ENCODE results near the gene ITGA3. TPM values are rescaled to one million over a fixed set of nuclear protein-coding genes. Genes with fewer than 3 reads are reported as not detected.

Gene ITGA3
- 100 to 1,000 TPM; 145 to 246 (median 172) TPM for total RNA-seq

GRCh38 chr17:50055426-50056216, at the start of gene ITGA3:
TSS of gene ITGA3 (plus strand) at chr17:50056110. CDS start at chr17:50056440, 330 bp downstream.
- intact Hi-C loops (cut with DNase I): no loop called here
- peak in 2 of 6 experiments; percentile 4 to 21 for TF ChIP-seq CTCF (IDR thresholded peaks at IDR 0.05)
- peak; percentile 54 to 83 for TF ChIP-seq POLR2A (IDR thresholded peaks at IDR 0.05)
- DNase-seq: peak; percentile 93 to 94

GRCh38 chr17:50009282-50009681, 46.6 kb upstream of the ITGA3 start:
- Histone ChIP-seq H3K9me3 (no peaks in the 10 kb centered on the region), H3K4me1 (no peaks in the 10 kb centered on the region), H3K36me3 (no peaks in the 10 kb centered on the region), H3K27me3 (no peaks in the 10 kb centered on the region), H3K4me3 (replicated peaks in 1 of 3) (no peak overlapping the region), H3K27ac (no peak overlapping the region)
- DNase-seq: no peak
- TF ChIP-seq POLR2A (IDR thresholded peaks at IDR 0.05) (no peak), CTCF (IDR thresholded peaks at IDR 0.05) (no peak)
- intact Hi-C loops (cut with DNase I): no loop called here
- 60 to 86% methylated on average over 2 of the region's 2 CpGs for WGBS, 2 donors

More at GRCh38 chr17:50055426-50056216, at the start of gene ITGA3:
- Histone ChIP-seq H3K4me1 (peaks cover 26 to 73% of the 10 kb centered on the region in 2 donors), H3K27me3 (no peaks in the 10 kb centered on the region), H3K9me3 (no peaks in the 10 kb centered on the region), H3K36me3 (peaks cover 0 to 5% of the 10 kb centered on the region in 2 donors), H3K27ac (peak within 1 kb of the TSS; percentile 92 to 99 (median 93)), H3K4me3 (replicated peaks in 1 of 3) (peak within 1 kb of the TSS; percentile 87 to 95 (median 91))
- WGBS, 2 donors: 0 to 1% methylated on average over 26 to 35 of the region's 65 CpGs

GRCh38 chr17:50013079-50013478, 42.8 kb upstream of the ITGA3 start:
- TF ChIP-seq CTCF (IDR thresholded peaks at IDR 0.05) (no peak), POLR2A (IDR thresholded peaks at IDR 0.05) (no peak)
- Histone ChIP-seq H3K27me3 (no peaks in the 10 kb centered on the region), H3K9me3 (no peaks in the 10 kb centered on the region), H3K4me1 (no peaks in the 10 kb centered on the region), H3K4me3 (replicated peaks in 1 of 3) (no peak overlapping the region), H3K36me3 (no peaks in the 10 kb centered on the region), H3K27ac (no peak overlapping the region)
- DNase-seq: no peak
- intact Hi-C loops (cut with DNase I): no loop called here
- 83 to 93% methylated on average over 2 of the region's 2 CpGs for WGBS, 2 donors

- DNase-seq: no peak
- no peaks in the 10 kb centered on the region for H3K27me3 ChIP-seq
- TF ChIP-seq CTCF (IDR thresholded peaks at IDR 0.05) (no peak), POLR2A (IDR thresholded peaks at IDR 0.05) (no peak)
- 52 to 57% methylated on average over 1 of the region's 1 CpG for WGBS, 2 donors
- peaks cover 5 to 6% of the 10 kb centered on the region in 2 donors for H3K4me1 ChIP-seq
- H3K9me3 ChIP-seq: no peaks in the 10 kb centered on the region
- H3K27ac ChIP-seq: no peak overlapping the region
- H3K36me3 ChIP-seq: no peaks in the 10 kb centered on the region
- intact Hi-C loops (cut with DNase I): no loop called here
- H3K4me3 ChIP-seq (replicated peaks in 1 of 3): no peak overlapping the region
Measured at GRCh38 chr17:50014471-50015088, 41.3 kb upstream of the ITGA3 start.

- intact Hi-C loops (cut with DNase I): no loop called here
- H3K9me3 ChIP-seq: no peaks in the 10 kb centered on the region
- WGBS, 2 donors: 90 to 95% methylated on average over 2 of the region's 2 CpGs
- no peak overlapping the region for H3K27ac ChIP-seq
- peaks cover 6 to 7% of the 10 kb centered on the region in 2 donors for H3K4me1 ChIP-seq
- TF ChIP-seq CTCF (IDR thresholded peaks at IDR 0.05) (no peak), POLR2A (IDR thresholded peaks at IDR 0.05) (no peak)
- H3K36me3 ChIP-seq: no peaks in the 10 kb centered on the region
- DNase-seq: no peak
- no peaks in the 10 kb centered on the region for H3K27me3 ChIP-seq
- no peak overlapping the region for H3K4me3 ChIP-seq (replicated peaks in 1 of 3)
Measured at GRCh38 chr17:50015146-50015545, 40.8 kb upstream of the ITGA3 start.

Measured in thyroid gland (tissue), 4 donors.